ENCODE results near the gene EFCAB5. TPM values are rescaled to one million over a fixed set of nuclear protein-coding genes. Genes with fewer than 3 reads are reported as not detected.

EFCAB5 gene
- total RNA-seq, 1 donor from 2014 or later, result not detected

DNA sequence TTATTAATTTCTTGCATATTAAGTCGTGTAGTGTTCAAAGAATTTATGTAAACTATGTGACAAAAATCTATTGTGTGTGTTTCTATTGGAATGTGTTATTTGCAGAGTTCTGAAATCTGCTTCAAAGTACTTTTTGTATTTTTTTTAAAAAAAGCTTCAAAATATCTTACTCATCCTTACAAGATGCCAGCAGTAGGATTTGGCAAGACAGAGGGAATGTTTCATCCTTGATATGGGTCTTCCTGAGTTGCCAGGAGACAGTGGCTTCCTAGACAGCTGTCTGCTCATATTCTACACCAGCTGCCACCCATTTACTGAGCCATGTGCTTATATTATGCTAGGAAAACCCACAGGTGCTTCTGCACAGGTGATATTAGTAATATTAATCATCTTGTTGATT, 36.4 kb downstream of the EFCAB5 start:
- Histone ChIP-seq H3K4me1 (no peaks in the 10 kb centered on the region), H3K9me3 (no peaks in the 10 kb centered on the region), H3K4me3 (no peak overlapping the region), H3K27me3 (no peaks in the 10 kb centered on the region), H3K36me3 (no peaks in the 10 kb centered on the region), H3K27ac (no peak overlapping the region)
- intact Hi-C loops (cut with DNase I), result no loop called here
- no peak for DNase-seq (ENCODE audit: extremely low spot score in 2 of 2)
- no peak for TF ChIP-seq POLR2AphosphoS5 (IDR thresholded peaks at IDR 0.05; ENCODE audit: insufficient read depth in 1 of 2, low read depth in 1 of 2)
- no peak for TF ChIP-seq POLR2A (IDR thresholded peaks at IDR 0.05)

DNA sequence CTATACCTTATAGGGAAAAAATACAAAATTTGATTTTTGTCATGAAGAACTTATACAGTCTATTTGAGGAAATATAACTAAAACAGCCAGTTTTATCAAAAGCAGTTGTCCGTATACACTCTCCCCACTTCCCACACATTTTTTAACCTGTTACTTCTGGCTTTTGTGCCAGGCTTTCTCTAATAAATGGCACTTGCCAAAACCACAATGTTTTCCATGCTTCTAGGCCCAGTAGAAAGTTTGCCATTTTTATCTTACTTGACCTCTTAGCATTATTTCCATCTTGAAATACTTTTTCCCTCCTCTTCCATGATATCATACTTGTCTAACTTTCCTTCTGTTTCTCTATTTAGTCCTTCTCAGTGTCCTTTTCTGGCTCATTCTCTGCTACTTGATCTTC, 38.8 kb downstream of the EFCAB5 start:
- Histone ChIP-seq H3K4me1 (no peaks in the 10 kb centered on the region), H3K36me3 (no peaks in the 10 kb centered on the region), H3K27ac (no peak overlapping the region), H3K27me3 (no peaks in the 10 kb centered on the region), H3K9me3 (no peaks in the 10 kb centered on the region), H3K4me3 (no peak overlapping the region)
- no peak for DNase-seq (ENCODE audit: extremely low spot score in 2 of 2)
- TF ChIP-seq POLR2A (IDR thresholded peaks at IDR 0.05) (no peak), POLR2AphosphoS5 (IDR thresholded peaks at IDR 0.05; ENCODE audit: insufficient read depth in 1 of 2, low read depth in 1 of 2) (no peak)
- TF ChIP-seq, protein P1, sequence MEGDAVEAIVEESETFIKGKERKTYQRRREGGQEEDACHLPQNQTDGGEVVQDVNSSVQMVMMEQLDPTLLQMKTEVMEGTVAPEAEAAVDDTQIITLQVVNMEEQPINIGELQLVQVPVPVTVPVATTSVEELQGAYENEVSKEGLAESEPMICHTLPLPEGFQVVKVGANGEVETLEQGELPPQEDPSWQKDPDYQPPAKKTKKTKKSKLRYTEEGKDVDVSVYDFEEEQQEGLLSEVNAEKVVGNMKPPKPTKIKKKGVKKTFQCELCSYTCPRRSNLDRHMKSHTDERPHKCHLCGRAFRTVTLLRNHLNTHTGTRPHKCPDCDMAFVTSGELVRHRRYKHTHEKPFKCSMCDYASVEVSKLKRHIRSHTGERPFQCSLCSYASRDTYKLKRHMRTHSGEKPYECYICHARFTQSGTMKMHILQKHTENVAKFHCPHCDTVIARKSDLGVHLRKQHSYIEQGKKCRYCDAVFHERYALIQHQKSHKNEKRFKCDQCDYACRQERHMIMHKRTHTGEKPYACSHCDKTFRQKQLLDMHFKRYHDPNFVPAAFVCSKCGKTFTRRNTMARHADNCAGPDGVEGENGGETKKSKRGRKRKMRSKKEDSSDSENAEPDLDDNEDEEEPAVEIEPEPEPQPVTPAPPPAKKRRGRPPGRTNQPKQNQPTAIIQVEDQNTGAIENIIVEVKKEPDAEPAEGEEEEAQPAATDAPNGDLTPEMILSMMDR (IDR thresholded peaks at IDR 0.05), result no peak
- intact Hi-C loops (cut with DNase I), result no loop called here

DNA sequence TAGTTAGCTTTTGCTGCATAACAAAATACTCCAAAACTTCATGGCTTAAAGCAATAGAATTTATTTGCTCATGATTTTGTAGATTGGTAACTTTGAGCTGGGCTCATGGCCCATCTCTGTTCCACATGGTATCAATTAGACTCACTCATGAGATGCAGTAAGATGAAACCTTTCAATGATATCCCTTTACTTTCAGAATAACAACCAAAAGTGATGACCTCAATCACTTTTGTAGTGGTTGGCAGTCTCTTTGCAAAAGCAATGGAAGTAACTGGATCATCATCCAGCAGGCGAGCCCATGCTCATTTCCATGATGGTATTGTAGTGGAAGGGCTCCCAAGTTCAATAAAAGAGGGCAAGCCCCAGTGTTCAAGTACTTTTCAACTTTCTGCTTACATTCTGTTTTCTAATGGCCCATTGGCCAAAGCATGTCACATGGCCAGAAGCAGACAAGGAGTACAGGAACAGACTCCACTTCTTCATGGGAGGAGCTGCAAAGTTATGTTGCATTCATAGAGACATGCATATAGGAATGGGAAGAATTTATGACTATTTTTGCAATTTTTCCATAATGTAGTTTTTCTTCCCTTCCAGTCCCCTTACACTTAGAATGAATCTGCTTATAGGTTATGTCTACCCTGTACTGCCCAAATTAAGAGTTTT, 41.7 kb downstream of the EFCAB5 start:
- Histone ChIP-seq H3K36me3 (no peaks in the 10 kb centered on the region), H3K27me3 (no peaks in the 10 kb centered on the region), H3K27ac (no peak overlapping the region), H3K9me3 (no peaks in the 10 kb centered on the region), H3K4me1 (no peaks in the 10 kb centered on the region), H3K4me3 (no peak overlapping the region)
- no peak for TF ChIP-seq POLR2A (IDR thresholded peaks at IDR 0.05)
- TF ChIP-seq POLR2AphosphoS5 (IDR thresholded peaks at IDR 0.05; ENCODE audit: insufficient read depth in 1 of 2, low read depth in 1 of 2), result no peak
- TF ChIP-seq, protein P1 (IDR thresholded peaks at IDR 0.05), result no peak
- intact Hi-C loops (cut with DNase I), result no loop called here
- DNase-seq (ENCODE audit: extremely low spot score in 2 of 2), result no peak

DNA sequence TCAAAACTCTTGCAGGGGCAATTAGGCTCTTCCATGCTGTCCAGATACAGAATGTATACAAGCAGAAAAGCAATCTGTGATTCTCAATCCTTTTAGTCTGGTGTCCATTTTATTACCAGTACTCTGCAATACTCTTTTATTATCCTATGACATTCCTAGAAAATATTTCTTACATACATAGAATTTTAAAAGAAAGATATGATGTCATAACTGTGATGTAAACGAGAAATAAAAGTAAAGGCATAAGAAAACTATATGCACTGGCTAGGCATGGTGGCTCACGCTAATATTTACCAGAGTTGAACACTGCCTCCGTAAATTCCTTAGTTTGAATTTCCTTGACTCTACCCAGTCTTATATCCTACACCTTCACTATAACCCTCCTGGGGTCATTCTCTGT, 55.0 kb downstream of the EFCAB5 start:
- no peaks in the 10 kb centered on the region for H3K4me1 ChIP-seq
- H3K4me3 ChIP-seq, result no peak overlapping the region
- H3K36me3 ChIP-seq, result no peaks in the 10 kb centered on the region
- DNase-seq (ENCODE audit: extremely low spot score in 2 of 2), result no peak
- intact Hi-C loops (cut with DNase I), result no loop called here
- no peak for TF ChIP-seq POLR2A (IDR thresholded peaks at IDR 0.05)
- TF ChIP-seq POLR2AphosphoS5 (IDR thresholded peaks at IDR 0.05; ENCODE audit: insufficient read depth in 1 of 2, low read depth in 1 of 2), result no peak
- TF ChIP-seq, protein P1 (IDR thresholded peaks at IDR 0.05), result no peak
- no peaks in the 10 kb centered on the region for H3K27me3 ChIP-seq
- H3K27ac ChIP-seq, result no peak overlapping the region
- H3K9me3 ChIP-seq, result no peaks in the 10 kb centered on the region

DNA sequence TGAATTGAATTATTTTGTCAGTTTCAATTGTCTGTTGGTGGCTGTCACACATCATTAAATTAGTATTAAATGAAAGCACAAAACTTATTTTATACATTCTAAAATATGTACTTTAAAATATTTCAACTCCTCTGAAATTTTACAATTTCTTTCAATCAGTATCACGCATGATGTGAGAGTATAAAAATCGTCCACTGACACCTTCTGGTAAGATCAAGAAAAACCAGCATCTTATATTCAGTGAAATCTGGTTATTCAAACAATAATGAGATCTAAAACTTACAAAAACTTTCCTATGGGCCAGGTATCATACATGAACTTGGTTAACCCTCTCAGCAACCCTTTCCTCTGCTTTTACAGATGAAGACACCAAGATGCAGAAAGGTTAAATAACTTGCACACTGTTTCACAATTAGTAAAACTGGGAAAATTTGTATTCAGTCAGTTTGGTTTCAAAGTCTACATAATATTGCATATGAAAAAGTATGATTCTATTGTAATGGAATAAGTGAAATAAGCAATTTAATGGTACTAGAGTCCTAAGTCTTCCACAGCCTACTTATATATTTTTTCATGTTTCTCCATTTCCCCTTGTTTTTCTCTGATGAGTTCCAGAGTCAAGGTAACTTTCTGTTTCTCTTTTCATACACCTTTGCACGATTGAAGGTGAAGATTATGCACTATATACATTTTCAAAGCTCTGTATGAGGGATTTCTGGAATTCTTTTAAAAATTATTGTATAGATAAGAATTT, 58.7 kb downstream of the EFCAB5 start:
- intact Hi-C loops (cut with DNase I), result no loop called here
- H3K4me3 ChIP-seq, result no peak overlapping the region
- H3K4me1 ChIP-seq, result no peaks in the 10 kb centered on the region
- no peaks in the 10 kb centered on the region for H3K9me3 ChIP-seq
- no peaks in the 10 kb centered on the region for H3K36me3 ChIP-seq
- TF ChIP-seq POLR2A (IDR thresholded peaks at IDR 0.05) (no peak), POLR2AphosphoS5 (IDR thresholded peaks at IDR 0.05; ENCODE audit: insufficient read depth in 1 of 2, low read depth in 1 of 2) (no peak)
- TF ChIP-seq, protein P1 (IDR thresholded peaks at IDR 0.05), result no peak
- DNase-seq (ENCODE audit: extremely low spot score in 2 of 2), result no peak
- H3K27ac ChIP-seq, result no peak overlapping the region
- H3K27me3 ChIP-seq, result no peaks in the 10 kb centered on the region

Data from vagina (tissue), 2 donors.